Endothelial cell of umbilical vein (primary cell): ENCODE measurements around the gene PPP1R13B. TPM values are rescaled to one million over a fixed set of nuclear protein-coding genes. Genes with fewer than 3 reads are reported as not detected.

Experiments used
- BruUV-seq: library from RNA; stranded (reverse); fragments of 400-500 nt; replicated peaks from 2 replicates; lab custom pipeline; 2021; lab: Mats Ljungman, UMichigan
- CTCF ChIA-PET: fragments of 300-600, 350-600 bp; sonication (Branson Sonifier 250); formaldehyde crosslinking; loops from one replicate; lab custom pipeline; 2021; ENCODE audit warnings: antibody characterized with exemption, inconsistent platforms; lab: Charles Lee
- POLR2A ChIA-PET: fragments of 300-600, 350-600 bp; sonication (Branson Sonifier 250); formaldehyde crosslinking; loops from one replicate; lab custom pipeline; 2021; ENCODE audit warnings: antibody characterized with exemption, inconsistent platforms; lab: Charles Lee
- DNase-seq: peaks from one replicate; pipeline ENCODE4 v3.0.0-alpha.2; 2011; ENCODE audit warnings: low read depth, low spot score
- FAIRE-seq: peaks from 2 replicates; lab custom pipeline; 2011; peaks lifted over from hg19 to GRCh38; lab: Jason Lieb, UNC
- H2AFZ ChIP-seq: 2 replicates; pipeline ENCODE4 v1.6.0; 2012; ENCODE audit warnings: low read depth, low read length, control low read depth, inconsistent platforms
- H3K27ac ChIP-seq: 2 replicates; pipeline ENCODE4 v1.5.1; 2011; ENCODE audit warnings: low read depth, mild to moderate bottlenecking, control low read depth, low read length, moderate library complexity; ENCODE audit not compliant: insufficient read depth
- H3K27me3 ChIP-seq, 2 experiments: 2 replicates each; pipeline versions ENCODE4 v1.6.0 to v1.6.1; 2011; ENCODE audit warnings: low read length in 2 of 2, mixed read lengths in 1 of 2; ENCODE audit not compliant: control insufficient read depth in 2 of 2, insufficient read depth in 2 of 2
- H3K36me3 ChIP-seq, 2 experiments: 2 replicates in 1 of 2; 3 replicates in 1 of 2; pipeline ENCODE4 v1.5.1; 2011; ENCODE audit warnings: low read length in 2 of 2, mild to moderate bottlenecking in 1 of 2, moderate library complexity in 1 of 2; ENCODE audit not compliant: control insufficient read depth in 2 of 2, insufficient read depth in 2 of 2; ENCODE audit errors: extremely low read depth in 1 of 2
- H3K4me1 ChIP-seq: 3 replicates; pipeline ENCODE4 v1.5.1; 2011; ENCODE audit warnings: mild to moderate bottlenecking, low read length; ENCODE audit not compliant: control insufficient read depth, insufficient read depth; ENCODE audit errors: extremely low read depth
- H3K4me2 ChIP-seq: 2 replicates; pipeline ENCODE4 v1.6.1; 2011; ENCODE audit warnings: low read length, control low read depth, mixed read lengths; ENCODE audit not compliant: insufficient read depth
- H3K4me3 ChIP-seq, 3 experiments: fragments of 200-600 bp in 1 of 3; sonication (generic), shearing (Covaris generic) in 1 of 3; replicated peaks in 1 of 3; 2 replicates each; pipeline ENCODE4 v1.5.1; 2011 to 2016; ENCODE audit warnings: control low read depth in 3 of 3, low read length in 3 of 3, mild to moderate bottlenecking in 2 of 3, inconsistent platforms in 1 of 3, low read depth in 1 of 3, moderate library complexity in 1 of 3; ENCODE audit not compliant: insufficient read depth in 1 of 3
- H3K79me2 ChIP-seq: 2 replicates; pipeline ENCODE4 v1.6.0; 2012; ENCODE audit warnings: low read length, inconsistent platforms; ENCODE audit not compliant: control insufficient read depth, insufficient read depth
- H3K9ac ChIP-seq: replicated peaks from 2 replicates; pipeline ENCODE3; 2011; ENCODE audit warnings: low read length, control low read depth; ENCODE audit not compliant: insufficient read depth; ENCODE audit errors: extremely low read depth
- H3K9me1 ChIP-seq: replicated peaks from 3 replicates; pipeline ENCODE4 v1.6.0; 2011; ENCODE audit warnings: mild to moderate bottlenecking, low read length; ENCODE audit not compliant: control insufficient read depth, insufficient read depth; ENCODE audit errors: extremely low read depth
- H3K9me3 ChIP-seq: replicated peaks from 2 replicates; pipeline ENCODE4 v1.5.1; 2012; ENCODE audit warnings: low read length, inconsistent platforms; ENCODE audit not compliant: control insufficient read depth, insufficient read depth
- H4K20me1 ChIP-seq: replicated peaks from 2 replicates; pipeline ENCODE3; 2011; ENCODE audit warnings: mild to moderate bottlenecking, low read length; ENCODE audit not compliant: control insufficient read depth, insufficient read depth; ENCODE audit errors: extremely low read depth
- EZH2 ChIP-seq: IDR thresholded peaks from 2 replicates; pipeline ENCODE4 v1.6.1; 2012; ENCODE audit warnings: borderline replicate concordance, low read depth, mild to moderate bottlenecking, moderate library complexity, low read length, inconsistent platforms; ENCODE audit not compliant: severe bottlenecking
- FOS ChIP-seq: IDR thresholded peaks from 2 replicates; pipeline ENCODE4 v1.6.1; 2011; ENCODE audit warnings: mild to moderate bottlenecking, low read length, moderate library complexity, borderline replicate concordance; ENCODE audit not compliant: insufficient read depth
- GATA2 ChIP-seq: IDR thresholded peaks from 2 replicates; pipeline ENCODE4 v1.7.0; 2011; ENCODE audit warnings: low read depth, mild to moderate bottlenecking, moderate library complexity, mixed read lengths, low read length; ENCODE audit not compliant: insufficient read length, insufficient read depth
- JUN ChIP-seq: IDR thresholded peaks from 2 replicates; pipeline ENCODE4 v1.6.1; 2011; ENCODE audit warnings: borderline replicate concordance, low read depth; ENCODE audit not compliant: insufficient read length, insufficient read depth
- MYC ChIP-seq: IDR thresholded peaks from one replicate; pipeline ENCODE4 v1.6.1; 2011; ENCODE audit warnings: mild to moderate bottlenecking, low read depth, low read length
- POLR2A ChIP-seq: IDR thresholded peaks from 2 replicates; pipeline ENCODE4 v1.6.1; 2012; ENCODE audit warnings: low read depth, mild to moderate bottlenecking, control low read depth, low read length
- POLR2AphosphoS5 ChIP-seq: IDR thresholded peaks from 2 replicates; pipeline ENCODE4 v1.6.1; 2012; ENCODE audit warnings: low read depth, mild to moderate bottlenecking, control low read depth, low read length, moderate library complexity; ENCODE audit not compliant: insufficient read depth
- dilution Hi-C: fragments of 300-500 bp; cut with MboI; formaldehyde crosslinking; loops from one replicate; pipeline ENCODE4 v1.15.0; 2019; ENCODE audit warnings: low sequenced_read_pairs; ENCODE audit not compliant: extremely low pct_ligation_motif_present
- intact Hi-C: fragments of 100-400 bp; cut with micrococcal nuclease; formaldehyde crosslinking; loops from one replicate; pipeline ENCODE4 v1.10.0; 2022
- polyA plus RNA-seq, 4 experiments: library from polyadenylated mRNA; depleted of rRNA in 3 of 4; stranded (reverse) in 3 of 4; unstranded in 1 of 4; fragments of >200 nt; gene quantifications; 2 replicates each; pipeline versions ENCODE4 v1.2.1 to v1.2.3, GENCODE V29; 2011 to 2012; ENCODE audit warnings: missing spikeins in 1 of 4
- total RNA-seq: library from RNA; stranded (reverse); gene quantifications from 2 replicates; pipeline ENCODE4 v1.2.3, GENCODE V29; 2021
- TF ChIP-seq, protein P1 (sequence below), 2 donors: IDR thresholded peaks; 1 replicate in 1 of 2; 2 replicates in 1 of 2; pipeline ENCODE4 v1.5.1; 2011; ENCODE audit warnings: low read length in 2 of 2, mild to moderate bottlenecking in 2 of 2, moderate library complexity in 2 of 2, control low read depth in 1 of 2, inconsistent platforms in 1 of 2, low read depth in 1 of 2; ENCODE audit not compliant: insufficient read depth in 1 of 2; ENCODE audit errors: extremely low read depth in 1 of 2
- TF ChIP-seq, protein P2 (sequence below): IDR thresholded peaks from 2 replicates; pipeline ENCODE4 v1.6.1; 2011; ENCODE audit not compliant: insufficient read depth, insufficient read length

The PPP1R13B gene
- total and polyA plus RNA-seq, 2 donors (not counting 3 experiments of a cell fraction or from before 2014, with no cell fraction given): 10.0 to 30.0 TPM

DNA sequence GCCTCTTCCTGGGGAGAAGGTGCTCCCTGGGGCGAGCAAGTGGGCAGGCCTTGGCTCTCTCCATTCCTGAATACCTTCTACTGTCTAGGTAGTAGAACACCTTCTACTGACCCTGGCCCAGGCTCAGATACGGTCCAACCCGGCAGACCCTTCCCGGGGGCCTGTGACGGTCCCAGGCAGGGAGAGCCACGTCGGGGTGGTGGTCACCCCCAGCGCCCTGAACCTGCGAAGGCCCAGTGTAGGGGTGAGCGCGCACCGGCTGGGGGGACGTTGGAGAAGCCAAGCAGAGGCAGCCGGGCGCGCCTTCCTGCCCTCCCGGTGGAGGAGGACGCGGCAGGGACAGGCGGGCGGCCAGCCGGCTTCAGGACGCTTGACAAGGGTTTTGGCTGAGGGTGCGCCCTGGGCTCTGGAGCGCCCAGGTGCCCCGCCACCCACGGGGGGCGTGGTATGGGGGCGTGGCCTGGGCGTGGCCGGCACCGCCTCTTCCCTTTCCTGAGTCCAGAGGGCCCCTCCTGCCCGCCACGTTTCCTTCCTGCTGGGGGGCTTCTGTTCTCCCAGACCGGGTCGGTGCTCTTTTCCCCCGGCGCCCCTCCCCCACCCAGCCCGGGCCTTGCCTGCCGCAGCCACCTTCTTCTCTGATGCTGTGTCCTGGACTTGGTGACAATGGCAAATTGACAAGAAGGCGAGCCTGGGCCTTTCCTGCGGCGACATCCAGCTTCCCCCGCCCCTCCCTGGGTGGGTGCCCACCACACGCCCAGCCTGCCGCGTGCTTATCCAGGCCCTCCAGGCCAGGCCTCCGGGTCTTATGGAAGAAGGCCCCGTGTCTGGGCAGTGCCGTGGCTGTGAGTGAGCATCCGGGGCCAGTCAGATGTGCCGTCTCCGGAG, 24.5 kb upstream of the PPP1R13B start:
- ChIA-PET CTCF (interaction anchor here (0.8 to 1.8 kb wide), 3 partner anchors 12 to 64 kb away, joined by 3 to 10 read pairs (median 3); no protein-coding TSS in a partner anchor), POLR2A (no interaction called here)
- dilution Hi-C loops: no loop called here
- Histone ChIP-seq H3K79me2 (no peaks in the 10 kb centered on the region), H4K20me1 (no peaks in the 10 kb centered on the region), H3K27ac (peak overlapping the region; percentile 8), H3K4me2 (peak overlapping the region; percentile 49), H3K4me1 (peaks cover 11% of the 10 kb centered on the region), H3K9ac (peak overlapping the region; percentile 44), H3K4me3 (no peak overlapping the region), H3K9me3 (no peaks in the 10 kb centered on the region), H2AFZ (peak overlapping the region; percentile 98), H3K27me3 (no peaks in the 10 kb centered on the region), H3K36me3 (no peaks in the 10 kb centered on the region), H3K9me1 (no peaks in the 10 kb centered on the region)
- TF ChIP-seq, protein P1, sequence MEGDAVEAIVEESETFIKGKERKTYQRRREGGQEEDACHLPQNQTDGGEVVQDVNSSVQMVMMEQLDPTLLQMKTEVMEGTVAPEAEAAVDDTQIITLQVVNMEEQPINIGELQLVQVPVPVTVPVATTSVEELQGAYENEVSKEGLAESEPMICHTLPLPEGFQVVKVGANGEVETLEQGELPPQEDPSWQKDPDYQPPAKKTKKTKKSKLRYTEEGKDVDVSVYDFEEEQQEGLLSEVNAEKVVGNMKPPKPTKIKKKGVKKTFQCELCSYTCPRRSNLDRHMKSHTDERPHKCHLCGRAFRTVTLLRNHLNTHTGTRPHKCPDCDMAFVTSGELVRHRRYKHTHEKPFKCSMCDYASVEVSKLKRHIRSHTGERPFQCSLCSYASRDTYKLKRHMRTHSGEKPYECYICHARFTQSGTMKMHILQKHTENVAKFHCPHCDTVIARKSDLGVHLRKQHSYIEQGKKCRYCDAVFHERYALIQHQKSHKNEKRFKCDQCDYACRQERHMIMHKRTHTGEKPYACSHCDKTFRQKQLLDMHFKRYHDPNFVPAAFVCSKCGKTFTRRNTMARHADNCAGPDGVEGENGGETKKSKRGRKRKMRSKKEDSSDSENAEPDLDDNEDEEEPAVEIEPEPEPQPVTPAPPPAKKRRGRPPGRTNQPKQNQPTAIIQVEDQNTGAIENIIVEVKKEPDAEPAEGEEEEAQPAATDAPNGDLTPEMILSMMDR (IDR thresholded peaks at IDR 0.05; ENCODE audit: extremely low read depth in 1 of 2, insufficient read depth in 1 of 2, low read depth in 1 of 2, low read length in 2 of 2): no peak
- no peak for TF ChIP-seq FOS
- TF ChIP-seq MYC: no peak
- TF ChIP-seq POLR2A: no peak
- TF ChIP-seq JUN: no peak
- TF ChIP-seq EZH2: no peak
- TF ChIP-seq, protein P2, sequence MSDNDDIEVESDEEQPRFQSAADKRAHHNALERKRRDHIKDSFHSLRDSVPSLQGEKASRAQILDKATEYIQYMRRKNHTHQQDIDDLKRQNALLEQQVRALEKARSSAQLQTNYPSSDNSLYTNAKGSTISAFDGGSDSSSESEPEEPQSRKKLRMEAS: no peak
- no peak for TF ChIP-seq GATA2
- TF ChIP-seq POLR2AphosphoS5: no peak
- no TSS peak for BruUV-seq
- FAIRE-seq (no peak), DNase-seq (no peak)
- intact Hi-C loops: loop anchor here (1.0 kb wide), 1 partner anchor 18 kb away; no protein-coding TSS in a partner anchor
